Left ventricle myocardium inferior (tissue), 1 donor: ENCODE measurements around the gene RAI1. TPM values are rescaled to one million over a fixed set of nuclear protein-coding genes. Genes with fewer than 3 reads are reported as not detected.

Experiments
- DNase-seq: peaks from one replicate; pipeline ENCODE4 v3.0.0-alpha.2; 2020
- H3K27ac ChIP-seq: fragments of 200-600 bp; replicated peaks from 2 replicates; pipeline ENCODE4 v1.8.0; 2021
- H3K27me3 ChIP-seq: fragments of 200-600 bp; 2 replicates; pipeline ENCODE4 v1.8.0; 2021; ENCODE audit warnings: low read depth
- H3K36me3 ChIP-seq: fragments of 200-600 bp; 2 replicates; pipeline ENCODE4 v1.8.0; 2021
- H3K4me1 ChIP-seq: fragments of 200-600 bp; 2 replicates; pipeline ENCODE4 v1.8.0; 2021
- H3K4me3 ChIP-seq: fragments of 200-600 bp; 2 replicates; pipeline ENCODE4 v1.8.0; 2021; ENCODE audit warnings: mild to moderate bottlenecking, moderate library complexity
- H3K9me3 ChIP-seq: fragments of 200-600 bp; replicated peaks from 2 replicates; pipeline ENCODE4 v1.8.0; 2021
- intact Hi-C: fragments of 100-400 bp; cut with micrococcal nuclease; formaldehyde crosslinking; loops from one replicate; pipeline ENCODE4 v1.11.0; 2022
- total RNA-seq: library from RNA; stranded (reverse); fragmentation: NEBNext Ultra II Directional; extraction: Animal tissue kit (Norgen Biotek cat#: 25700); gene quantifications from one replicate; pipeline ENCODE4 v1.2.1, GENCODE V29; 2021
- TF ChIP-seq, protein P1 (sequence below): fragments of 200-600 bp; IDR thresholded peaks from 2 replicates; pipeline ENCODE4 v1.8.0; 2021; ENCODE audit warnings: antibody characterized with exemption, mild to moderate bottlenecking, borderline replicate concordance
- donor health status: DM: no; HTN: yes; CAD: no; lungs with severe emphysema.

RAI1 gene
- total RNA-seq, 1 donor from 2014 or later = 22.5 TPM

DNA sequence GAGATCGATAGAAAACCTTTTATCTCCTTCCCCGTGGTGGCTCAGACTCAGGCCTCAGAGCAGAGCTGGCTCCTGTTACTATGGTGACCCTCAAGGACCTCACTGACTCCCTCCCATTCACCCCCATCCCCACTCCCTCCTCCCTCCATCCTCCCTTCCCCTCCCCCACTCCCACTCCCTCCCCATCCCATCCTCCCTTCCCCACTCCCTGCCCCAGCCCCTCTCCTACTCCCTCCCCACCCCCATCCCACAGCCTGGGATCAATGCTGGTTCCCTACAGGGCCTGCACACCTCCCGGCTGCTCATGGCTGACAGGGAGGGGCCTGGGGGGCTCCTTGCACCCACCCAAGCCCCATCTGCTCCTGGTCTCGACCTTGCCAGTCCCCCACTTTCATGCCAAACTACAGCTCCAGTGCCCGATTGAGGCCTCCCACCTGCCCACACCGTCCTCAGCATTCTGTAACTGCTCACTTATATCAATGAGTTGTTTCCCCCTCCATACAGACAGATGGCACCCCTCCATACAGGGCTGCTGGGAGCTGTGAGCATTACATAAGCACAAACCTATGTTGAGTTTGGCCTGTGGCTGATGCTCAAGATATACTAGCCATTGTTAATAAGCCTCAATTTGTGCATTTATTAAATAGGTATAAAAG is 11.6 kb upstream of the RAI1 start:
- intact Hi-C loops = loop anchor here (10.0 kb wide), 1 partner anchor 355 kb away; no protein-coding TSS in a partner anchor
- Histone ChIP-seq H3K4me3 (no peak overlapping the region), H3K9me3 (no peaks in the 10 kb centered on the region), H3K4me1 (peaks cover 31% of the 10 kb centered on the region), H3K36me3 (no peaks in the 10 kb centered on the region), H3K27me3 (no peaks in the 10 kb centered on the region), H3K27ac (no peak overlapping the region)
- DNase-seq = no peak
- TF ChIP-seq, protein P1, sequence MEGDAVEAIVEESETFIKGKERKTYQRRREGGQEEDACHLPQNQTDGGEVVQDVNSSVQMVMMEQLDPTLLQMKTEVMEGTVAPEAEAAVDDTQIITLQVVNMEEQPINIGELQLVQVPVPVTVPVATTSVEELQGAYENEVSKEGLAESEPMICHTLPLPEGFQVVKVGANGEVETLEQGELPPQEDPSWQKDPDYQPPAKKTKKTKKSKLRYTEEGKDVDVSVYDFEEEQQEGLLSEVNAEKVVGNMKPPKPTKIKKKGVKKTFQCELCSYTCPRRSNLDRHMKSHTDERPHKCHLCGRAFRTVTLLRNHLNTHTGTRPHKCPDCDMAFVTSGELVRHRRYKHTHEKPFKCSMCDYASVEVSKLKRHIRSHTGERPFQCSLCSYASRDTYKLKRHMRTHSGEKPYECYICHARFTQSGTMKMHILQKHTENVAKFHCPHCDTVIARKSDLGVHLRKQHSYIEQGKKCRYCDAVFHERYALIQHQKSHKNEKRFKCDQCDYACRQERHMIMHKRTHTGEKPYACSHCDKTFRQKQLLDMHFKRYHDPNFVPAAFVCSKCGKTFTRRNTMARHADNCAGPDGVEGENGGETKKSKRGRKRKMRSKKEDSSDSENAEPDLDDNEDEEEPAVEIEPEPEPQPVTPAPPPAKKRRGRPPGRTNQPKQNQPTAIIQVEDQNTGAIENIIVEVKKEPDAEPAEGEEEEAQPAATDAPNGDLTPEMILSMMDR = no peak

- peak overlapping the region; percentile 66 for H3K27ac ChIP-seq
- H3K36me3 ChIP-seq = no peaks in the 10 kb centered on the region
- intact Hi-C loops = loop anchor here (10.0 kb wide), 1 partner anchor 354 kb away; no protein-coding TSS in a partner anchor
- no peak for DNase-seq
- no peaks in the 10 kb centered on the region for H3K27me3 ChIP-seq
- H3K4me3 ChIP-seq = no peak overlapping the region
- TF ChIP-seq, protein P1 = no peak
- H3K4me1 ChIP-seq = peaks cover 31% of the 10 kb centered on the region
- no peaks in the 10 kb centered on the region for H3K9me3 ChIP-seq
These were observed 10.5 kb upstream of the RAI1 start for GRCh38 chr17:17670701-17671305.

GRCh38 chr17:17671369-17672129 is 9.7 kb upstream of the RAI1 start:
- no peak for DNase-seq
- no peaks in the 10 kb centered on the region for H3K9me3 ChIP-seq
- intact Hi-C loops = loop anchor here (10.0 kb wide), 1 partner anchor 353 kb away; no protein-coding TSS in a partner anchor
- peaks cover 31% of the 10 kb centered on the region for H3K4me1 ChIP-seq
- no peak overlapping the region for H3K4me3 ChIP-seq
- TF ChIP-seq, protein P1 = no peak
- no peaks in the 10 kb centered on the region for H3K36me3 ChIP-seq
- H3K27me3 ChIP-seq = no peaks in the 10 kb centered on the region
- H3K27ac ChIP-seq = peak overlapping the region; percentile 66

DNA sequence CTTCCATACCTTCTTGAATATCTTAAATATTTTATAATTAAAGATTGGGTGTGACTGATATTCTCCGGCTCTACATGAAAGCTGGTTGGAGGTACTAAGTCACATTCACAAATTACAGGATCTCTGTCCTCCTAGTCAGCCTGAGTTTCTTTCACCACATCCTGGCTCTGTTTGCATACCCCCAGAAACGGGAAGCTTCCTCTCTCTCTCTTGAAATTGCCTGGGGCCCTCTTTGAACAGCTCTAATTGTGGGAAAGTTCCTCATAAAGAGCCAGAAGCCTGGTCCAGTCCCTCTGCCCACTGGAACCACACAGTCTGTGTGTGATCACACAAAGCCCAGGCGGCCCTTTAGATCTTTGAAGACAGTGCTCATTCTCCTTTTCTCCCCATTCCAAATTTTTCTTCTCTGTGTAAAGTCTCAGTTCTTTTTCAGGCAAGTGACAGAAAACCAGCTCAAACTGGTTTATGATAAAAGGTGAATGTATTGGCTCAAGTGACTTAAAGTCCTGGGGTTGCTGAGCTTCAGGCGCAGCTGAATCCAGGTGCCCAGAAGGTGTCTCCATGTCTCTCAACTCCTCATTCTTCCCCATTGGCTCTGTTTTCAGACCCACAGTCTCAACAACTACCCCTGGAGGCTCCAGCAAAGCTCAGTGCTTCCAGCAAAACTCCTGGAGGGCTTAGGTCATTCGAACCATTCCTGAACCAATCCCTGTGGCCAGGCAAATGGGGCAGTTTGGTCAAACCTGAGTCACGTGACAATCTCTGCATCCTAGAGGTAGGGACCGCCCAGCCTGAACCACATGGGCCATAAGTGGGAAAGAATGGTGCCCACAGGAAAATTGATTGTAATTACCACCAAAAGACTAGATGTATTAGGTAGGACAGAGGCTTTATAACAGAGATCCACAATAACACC is 8.5 kb upstream of the RAI1 start:
- Histone ChIP-seq H3K9me3 (no peaks in the 10 kb centered on the region), H3K4me1 (peaks cover 33% of the 10 kb centered on the region), H3K27ac (peak overlapping the region; percentile 66), H3K27me3 (no peaks in the 10 kb centered on the region), H3K4me3 (no peak overlapping the region), H3K36me3 (no peaks in the 10 kb centered on the region)
- no peak for DNase-seq
- intact Hi-C loops = loop anchor here (10.0 kb wide), 1 partner anchor 352 kb away; no protein-coding TSS in a partner anchor
- TF ChIP-seq, protein P1 = no peak

DNA sequence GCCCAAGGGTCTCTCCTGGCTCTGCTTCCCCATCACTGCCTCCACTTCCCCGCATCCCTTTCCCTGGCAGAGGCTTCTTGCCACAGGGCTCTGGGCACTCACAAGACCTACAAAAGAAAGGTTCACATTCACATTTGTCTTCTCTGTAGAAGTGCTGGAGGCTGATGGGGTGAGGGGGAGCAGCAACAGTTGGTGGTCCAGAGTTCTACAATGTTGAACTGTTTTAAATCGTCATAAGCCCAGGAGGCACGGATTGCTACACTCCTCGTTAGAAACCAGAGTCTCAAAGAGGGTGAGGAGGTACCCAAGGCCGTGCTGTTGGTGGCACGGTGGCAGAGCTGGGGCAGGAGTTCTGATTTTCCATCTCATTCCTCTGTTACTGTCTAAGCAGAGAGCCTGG is 5.8 kb upstream of the RAI1 start:
- Histone ChIP-seq H3K36me3 (no peaks in the 10 kb centered on the region), H3K4me3 (no peak overlapping the region), H3K9me3 (no peaks in the 10 kb centered on the region), H3K27ac (no peak overlapping the region), H3K4me1 (peaks cover 35% of the 10 kb centered on the region), H3K27me3 (no peaks in the 10 kb centered on the region)
- intact Hi-C loops = loop anchor here (10.0 kb wide), 1 partner anchor 349 kb away; no protein-coding TSS in a partner anchor
- TF ChIP-seq, protein P1 = no peak
- DNase-seq = no peak
